OCI-LY3 (cell line): ENCODE measurements around the gene DPP6.

Source experiments
- H2AFZ ChIP-seq: fragments of 200-600, 300-600 bp; shearing (Covaris generic); 2 replicates; pipeline ENCODE4 v1.6.0; 2014; ENCODE audit warnings: antibody characterized with exemption, low read depth, low read length
- H3K27ac ChIP-seq: fragments of 200-600, 300-600 bp; sonication (generic); 2 replicates; pipeline ENCODE4 v1.5.1; 2014; ENCODE audit warnings: mild to moderate bottlenecking, low read length, moderate library complexity, mixed read lengths
- H3K27me3 ChIP-seq: fragments of 200-600, 300-600 bp; sonication (generic); 2 replicates; pipeline ENCODE4 v1.6.1; 2014; ENCODE audit warnings: low read depth, low read length, mixed read lengths
- H3K36me3 ChIP-seq: fragments of 200-600, 300-600 bp; sonication (generic); replicated peaks from 2 replicates; pipeline ENCODE3; 2014; ENCODE audit warnings: low read depth, low read length, mixed read lengths
- H3K4me1 ChIP-seq: fragments of 300-600, 200-600 bp; sonication (generic); 2 replicates; pipeline ENCODE4 v1.6.1; 2014; ENCODE audit warnings: low read length, mixed read lengths
- H3K4me2 ChIP-seq: fragments of 200-600, 300-600 bp; sonication (generic); 2 replicates; pipeline ENCODE4 v1.6.1; 2014; ENCODE audit warnings: low read length, mixed read lengths
- H3K4me3 ChIP-seq: fragments of 300-600, 200-600 bp; sonication (generic); 2 replicates; pipeline ENCODE4 v1.5.1; 2014; ENCODE audit warnings: antibody characterized with exemption, mild to moderate bottlenecking, low read length, moderate library complexity
- H3K79me2 ChIP-seq: fragments of 300-600, 200-600 bp; shearing (Covaris generic); 2 replicates; pipeline ENCODE4 v1.6.1; 2014; ENCODE audit warnings: mild to moderate bottlenecking, low read length, mixed read lengths
- H3K9ac ChIP-seq: fragments of 300-600, 200-600 bp; shearing (Covaris generic); 2 replicates; pipeline ENCODE4 v1.6.0; 2014; ENCODE audit warnings: mild to moderate bottlenecking, low read length, moderate library complexity
- H3K9me3 ChIP-seq: fragments of 200-600, 300-600 bp; shearing (Covaris generic); 2 replicates; pipeline ENCODE4 v1.6.1; 2014; ENCODE audit warnings: low read length, mixed read lengths; ENCODE audit not compliant: insufficient read depth
- H4K20me1 ChIP-seq: fragments of 200-600, 300-600 bp; sonication (generic); 2 replicates; pipeline ENCODE4 v1.6.1; 2016; ENCODE audit warnings: low read length, mixed read lengths; ENCODE audit not compliant: insufficient read depth
- CTCF ChIP-seq: fragments of 200-600, 300-600 bp; sonication (generic); IDR thresholded peaks from 2 replicates; pipeline ENCODE4 v1.5.1; 2014; ENCODE audit warnings: antibody characterized with exemption, low read length, low read depth
- EZH2phosphoT487 ChIP-seq: fragments of 200-600 bp; shearing (Covaris generic); IDR thresholded peaks from 2 replicates; pipeline ENCODE4 v1.6.1; 2018; ENCODE audit warnings: antibody characterized with exemption, mixed run types, low read depth

DPP6 gene

GRCh38 chr7:154409703-154410311 lies 357.6 kb downstream of the DPP6 start:
- Histone ChIP-seq H3K27ac (no peak overlapping the region), H3K4me3 (no peak overlapping the region), H3K9me3 (no peaks in the 10 kb centered on the region), H3K4me2 (no peak overlapping the region), H2AFZ (no peak overlapping the region), H3K79me2 (no peaks in the 10 kb centered on the region), H3K4me1 (no peaks in the 10 kb centered on the region), H3K9ac (no peak overlapping the region), H3K36me3 (no peaks in the 10 kb centered on the region), H4K20me1 (no peaks in the 10 kb centered on the region), H3K27me3 (no peaks in the 10 kb centered on the region)
- TF ChIP-seq CTCF (no peak), EZH2phosphoT487 (no peak)

GRCh38 chr7:154412105-154412504 lies 359.9 kb downstream of the DPP6 start:
- TF ChIP-seq EZH2phosphoT487 = no peak
- H3K9ac ChIP-seq = no peak overlapping the region

GRCh38 chr7:154415709-154416399 lies 363.7 kb downstream of the DPP6 start:
- H3K9ac ChIP-seq = no peak overlapping the region
- TF ChIP-seq EZH2phosphoT487 = no peak
- no peak for TF ChIP-seq CTCF
- no peak overlapping the region for H2AFZ ChIP-seq
- H3K4me2 ChIP-seq = no peak overlapping the region
- H3K9me3 ChIP-seq = no peaks in the 10 kb centered on the region
- no peaks in the 10 kb centered on the region for H4K20me1 ChIP-seq
- no peaks in the 10 kb centered on the region for H3K4me1 ChIP-seq
- H3K79me2 ChIP-seq = no peaks in the 10 kb centered on the region
- H3K36me3 ChIP-seq = no peaks in the 10 kb centered on the region
- H3K27ac ChIP-seq = no peak overlapping the region
- H3K27me3 ChIP-seq = no peaks in the 10 kb centered on the region
- H3K4me3 ChIP-seq = no peak overlapping the region

More at GRCh38 chr7:154412105-154412504, 359.9 kb downstream of the DPP6 start:
- no peaks in the 10 kb centered on the region for H3K27me3 ChIP-seq
- no peak overlapping the region for H3K27ac ChIP-seq
- H3K36me3 ChIP-seq = no peaks in the 10 kb centered on the region
- no peaks in the 10 kb centered on the region for H3K9me3 ChIP-seq
- H3K4me2 ChIP-seq = no peak overlapping the region
- H4K20me1 ChIP-seq = no peaks in the 10 kb centered on the region
- H3K4me3 ChIP-seq = no peak overlapping the region
- no peaks in the 10 kb centered on the region for H3K79me2 ChIP-seq
- no peaks in the 10 kb centered on the region for H3K4me1 ChIP-seq
- no peak overlapping the region for H2AFZ ChIP-seq

- Histone ChIP-seq H3K79me2 (no peaks in the 10 kb centered on the region), H3K4me1 (no peaks in the 10 kb centered on the region), H3K27ac (no peak overlapping the region), H3K9me3 (no peaks in the 10 kb centered on the region), H3K4me3 (no peak overlapping the region), H2AFZ (no peak overlapping the region), H3K36me3 (no peaks in the 10 kb centered on the region), H4K20me1 (no peaks in the 10 kb centered on the region), H3K4me2 (no peak overlapping the region), H3K9ac (no peak overlapping the region), H3K27me3 (no peaks in the 10 kb centered on the region)
- TF ChIP-seq EZH2phosphoT487 = no peak
- no peak for TF ChIP-seq CTCF
Observed at GRCh38 chr7:154416714-154417113, 364.5 kb downstream of the DPP6 start.
